GM21619 (cell line): Measurements from ENCODE around the gene VANGL1.

Source experiments
- ATAC-seq: cut with Tn5 transposase; IDR thresholded peaks from one replicate; pipeline ENCODE4 v1.9.1; 2021; ENCODE audit not compliant: unreplicated experiment

Gene VANGL1

DNA sequence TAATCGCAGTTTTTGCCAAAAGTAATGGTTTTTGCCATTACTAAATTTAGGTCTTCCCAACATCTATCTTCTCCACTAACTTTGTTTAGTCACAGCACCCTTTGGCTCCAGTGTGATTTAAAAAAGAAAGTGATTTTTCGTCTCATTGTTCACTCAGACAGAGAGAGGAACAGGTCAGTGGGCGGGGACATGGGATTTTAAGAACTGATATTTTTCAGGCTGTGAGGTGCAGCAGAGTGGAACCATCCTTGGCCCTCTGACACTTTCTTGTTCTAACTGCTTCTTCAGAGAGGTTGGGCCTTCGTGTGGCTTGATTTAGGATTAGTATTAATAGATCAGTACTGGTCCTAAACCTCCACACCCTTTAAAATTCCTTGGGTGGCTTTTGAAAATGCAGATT, 88.0 kb downstream of the VANGL1 start:
- peak; percentile 84 for ATAC-seq

- ATAC-seq: no peak
Observed at GRCh38 chr1:115732316-115732715, 90.5 kb downstream of the VANGL1 start.

DNA sequence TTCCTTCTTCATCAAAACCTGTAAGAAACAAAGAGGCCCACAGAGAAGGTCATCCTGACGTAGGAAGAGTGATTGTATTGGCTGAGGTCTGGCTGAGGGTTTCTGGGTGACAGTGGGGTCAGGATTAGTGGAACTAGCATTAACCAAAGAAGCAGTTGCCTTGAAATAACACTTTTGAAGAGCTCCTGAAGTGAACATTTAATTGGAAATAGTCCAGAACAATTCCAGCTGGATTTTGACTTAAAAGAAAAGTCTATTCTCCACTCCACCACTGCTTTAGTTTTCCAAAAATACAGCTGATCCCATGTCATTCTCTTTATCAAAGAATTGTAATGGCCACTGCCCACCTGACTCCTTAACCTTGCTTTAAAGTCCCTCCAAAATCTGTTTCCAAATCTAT, 99.0 kb downstream of the VANGL1 start:
- no peak for ATAC-seq

DNA sequence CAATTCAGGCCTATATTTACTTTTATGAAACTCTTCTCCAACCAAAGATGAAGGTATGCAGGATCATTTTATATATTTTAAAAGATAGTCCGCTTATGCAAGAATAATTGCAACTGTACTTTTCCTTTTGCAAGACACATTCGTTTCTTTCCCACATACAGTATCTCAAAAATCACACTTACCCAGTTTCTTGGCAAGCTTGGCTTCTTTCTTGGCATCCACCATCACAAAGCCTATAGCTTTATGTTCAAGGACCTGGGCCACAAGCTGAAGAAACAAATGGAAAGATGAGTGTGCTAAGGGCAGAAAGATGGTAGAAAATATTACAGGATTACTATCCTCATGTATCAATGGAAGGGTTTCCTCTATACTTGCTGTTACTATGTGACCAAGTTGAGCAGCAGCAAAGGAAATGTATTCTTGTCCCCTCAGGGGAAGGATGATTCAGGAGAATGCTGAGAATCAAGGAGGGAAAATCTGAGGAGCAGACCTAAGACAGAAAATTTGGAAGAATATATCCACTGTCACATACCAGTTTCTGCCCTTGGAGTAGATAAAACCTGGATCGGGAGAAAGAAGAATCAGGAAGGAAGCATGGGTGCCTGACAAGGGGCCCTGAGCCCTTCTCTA, 103.0 kb downstream of the VANGL1 start:
- no peak for ATAC-seq

DNA sequence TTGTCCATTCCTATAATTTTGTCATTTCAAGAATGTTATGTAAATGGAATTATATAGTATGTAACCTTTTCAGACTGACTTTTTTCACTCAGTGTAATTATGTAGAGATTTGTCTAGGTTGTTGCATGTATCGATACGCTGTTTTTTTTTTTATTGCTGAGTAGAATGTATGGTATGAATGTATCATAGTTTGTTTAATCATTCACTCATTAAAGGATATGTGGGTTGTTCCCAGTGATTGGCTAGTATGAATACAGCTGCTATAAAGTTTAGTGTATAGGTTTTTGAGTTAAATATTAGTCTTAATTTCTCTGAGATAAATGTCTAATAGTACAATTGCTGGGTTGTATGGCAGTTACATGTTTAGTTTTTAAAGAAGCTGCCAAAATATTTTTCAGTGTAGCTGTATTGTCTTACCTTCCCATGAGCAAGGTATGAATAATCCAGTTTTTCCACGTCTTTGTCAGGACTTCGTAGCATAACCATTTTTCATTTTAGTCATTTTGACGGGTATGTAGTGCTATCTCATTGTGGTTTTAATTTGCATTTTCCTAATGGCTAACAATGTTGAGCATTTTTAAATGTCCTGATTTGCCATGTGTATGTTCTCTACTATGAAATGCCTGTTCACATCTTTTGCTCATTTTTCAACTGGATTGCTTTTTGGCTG, 104.4 kb downstream of the VANGL1 start:
- ATAC-seq: no peak
